K562 (cell line): ENCODE results near the gene SPIN1. TPM values are rescaled to one million over a fixed set of nuclear protein-coding genes. Genes with fewer than 3 reads are reported as not detected.

ENCODE experiments used
- ATAC-seq: fragments of 200-7000 bp; cut with Tn5 transposase; 3 replicates; pipeline ENCODE4 v1.9.1; 2020; ENCODE audit warnings: moderate library complexity
- BruUV-seq: library from RNA; stranded (reverse); fragments of 400-500 nt; replicated peaks from 2 replicates; lab custom pipeline; 2021; lab: Mats Ljungman, UMichigan
- CTCF ChIA-PET: fragments of 300-600 bp; formaldehyde crosslinking; extraction: SDS; loops from one replicate; lab custom pipeline; 2021; ENCODE audit warnings: low intra/inter-chr PET ratio; lab: Yijun Ruan, JAX
- POLR2A ChIA-PET: fragments of 300-600, 350-650 bp; sonication (Branson Sonifier 250); formaldehyde crosslinking; extraction: SDS; loops from one replicate; lab custom pipeline; 2021; ENCODE audit warnings: antibody characterized with exemption, inconsistent platforms; lab: Yijun Ruan, JAX
- DNase-seq, 4 experiments: peaks; one replicate each; pipeline versions ENCODE4 v3.0.0 to v3.0.0-alpha.2; 2011 to 2018; ENCODE audit warnings: low spot score in 3 of 4, mixed read lengths in 3 of 4; ENCODE audit errors: extremely low read depth in 1 of 4
- FAIRE-seq: peaks from 2 replicates; lab custom pipeline; 2011; peaks lifted over from hg19 to GRCh38; lab: Jason Lieb, UNC
- H2AFZ ChIP-seq: 2 replicates; pipeline ENCODE4 v1.6.0; 2011; ENCODE audit warnings: low read depth, low read length, control low read depth, inconsistent platforms
- H3K27ac ChIP-seq: fragments of 200-600 bp; 3 replicates; pipeline ENCODE4 v1.8.0; 2011; ENCODE audit warnings: low read depth, mild to moderate bottlenecking, control low read depth, inconsistent platforms, low read length, moderate library complexity, mixed read lengths; ENCODE audit errors: extremely low read depth
- H3K27me3 ChIP-seq, 2 experiments: fragments of 300-600 bp in 1 of 2; 2 replicates in 1 of 2; 3 replicates in 1 of 2; pipeline versions ENCODE4 v1.6.0 to v1.8.0; 2011; ENCODE audit warnings: inconsistent platforms in 2 of 2, low read length in 2 of 2, mild to moderate bottlenecking in 1 of 2, mixed read lengths in 1 of 2, moderate library complexity in 1 of 2; ENCODE audit not compliant: control insufficient read depth in 2 of 2, insufficient read depth in 2 of 2
- H3K36me3 ChIP-seq: fragments of 300-600 bp; 3 replicates; pipeline ENCODE4 v1.8.0; 2011; ENCODE audit warnings: mild to moderate bottlenecking, low read length, inconsistent platforms; ENCODE audit not compliant: control insufficient read depth, insufficient read depth
- H3K4me1 ChIP-seq, 2 experiments: fragments of 200-600 bp in 1 of 2; replicated peaks in 1 of 2; 2 replicates in 1 of 2; 3 replicates in 1 of 2; pipeline versions ENCODE4 v1.5.1 to v1.8.0; 2011; ENCODE audit warnings: inconsistent platforms in 2 of 2, low read length in 2 of 2, mild to moderate bottlenecking in 1 of 2, mixed read lengths in 1 of 2, moderate library complexity in 1 of 2; ENCODE audit not compliant: control insufficient read depth in 2 of 2, insufficient read depth in 2 of 2
- H3K4me2 ChIP-seq: 2 replicates; pipeline ENCODE4 v1.6.1; 2011; ENCODE audit warnings: low read length, control low read depth, inconsistent platforms, mixed read lengths; ENCODE audit not compliant: insufficient read depth
- H3K4me3 ChIP-seq: fragments of 200-600 bp; sonication (generic), shearing (Covaris generic); 2 replicates; pipeline ENCODE4 v1.5.1; 2016; ENCODE audit warnings: control low read depth, inconsistent platforms
- H3K79me2 ChIP-seq: fragments of 200-600 bp; 3 replicates; pipeline ENCODE4 v1.8.0; 2011; ENCODE audit warnings: low read length, inconsistent platforms; ENCODE audit not compliant: control insufficient read depth, insufficient read depth
- H3K9ac ChIP-seq, 2 experiments: 2 replicates each; pipeline versions ENCODE4 v1.6.0 to v1.6.1; 2011; ENCODE audit warnings: low read depth in 2 of 2, low read length in 2 of 2, control low read depth in 1 of 2, inconsistent platforms in 1 of 2, mild to moderate bottlenecking in 1 of 2, mixed read lengths in 1 of 2; ENCODE audit not compliant: insufficient read depth in 1 of 2
- H3K9me1 ChIP-seq: one replicate; pipeline ENCODE4 v1.6.0; 2011; ENCODE audit warnings: inconsistent platforms, mild to moderate bottlenecking, low read length, moderate library complexity; ENCODE audit not compliant: control insufficient read depth, insufficient read depth
- H3K9me3 ChIP-seq: replicated peaks from 2 replicates; pipeline ENCODE4 v1.5.1; 2011; ENCODE audit warnings: low read depth, low read length, inconsistent platforms; ENCODE audit not compliant: control insufficient read depth, insufficient read depth
- H4K20me1 ChIP-seq: replicated peaks from 2 replicates; pipeline ENCODE4 v1.6.1; 2011; ENCODE audit warnings: low read length, inconsistent platforms, mixed read lengths; ENCODE audit not compliant: control insufficient read depth, insufficient read depth
- FOXJ3 ChIP-seq: sonication (generic); formaldehyde crosslinking; IDR thresholded peaks from 2 replicates; pipeline ENCODE4 v1.4.0; 2020; ENCODE audit warnings: mild to moderate bottlenecking, missing genetic modification reagents
- FOXK1 ChIP-seq: sonication (generic); formaldehyde crosslinking; IDR thresholded peaks from 2 replicates; pipeline ENCODE4 v1.8.0; 2022; ENCODE audit warnings: missing genetic modification reagents, mild to moderate bottlenecking, borderline replicate concordance
- WGBS: fragments of 100-300 bp; shearing (Covaris generic); methylation state at CpG from one replicate; pipeline ENCODE4 v1.1.6; 2016; ENCODE audit warnings: low coverage, mixed read lengths; ENCODE audit not compliant: insufficient coverage; ENCODE audit errors: missing lambda C conversion rate; 5-methylcytosine and 5-hydroxymethylcytosine counted together
- in situ Hi-C: fragments of 300-500 bp; cut with MboI; formaldehyde crosslinking; loops from 4 replicates; pipeline ENCODE4 v1.15.0; 2018; ENCODE audit warnings: inconsistent platforms, mixed read lengths
- intact Hi-C: fragments of 100-400 bp; cut with micrococcal nuclease; formaldehyde crosslinking; loops from 2 replicates; pipeline ENCODE4 v1.14.2; 2022
- polyA plus RNA-seq, 8 experiments: library from polyadenylated mRNA; depleted of rRNA in 4 of 8; stranded (reverse) in 5 of 8; unstranded in 3 of 8; fragments of >200 nt; fragmentation: Nextera tagmentation in 2 of 8; fragmentation: Illumina TruSeq in 1 of 8; extraction: Ambion mirVana in 2 of 8; extraction: Trizol in 1 of 8; gene quantifications; 2 replicates each; pipeline versions ENCODE4 v1.2.1 to v1.2.3, GENCODE V29; 2011 to 2014; ENCODE audit warnings: inconsistent platforms in 1 of 8, missing spikeins in 1 of 8
- total RNA-seq, 7 experiments: library from RNA; depleted of rRNA in 6 of 7; stranded (reverse); fragments of >200 nt in 6 of 7; fragmentation: Illumina TruSeq in 2 of 7; extraction: Trizol in 2 of 7; gene quantifications; 2 replicates each; pipeline versions ENCODE4 v1.2.1 to v1.2.3, GENCODE V29; 2011 to 2021; ENCODE audit warnings: low replicate concordance in 1 of 7

The SPIN1 gene
- total and polyA plus RNA-seq, 9 of the 15 experiments (the other 6 are each of a cell fraction or from before 2014, with no cell fraction given) = 7.4 to 25.7 (median 15.6) TPM

DNA sequence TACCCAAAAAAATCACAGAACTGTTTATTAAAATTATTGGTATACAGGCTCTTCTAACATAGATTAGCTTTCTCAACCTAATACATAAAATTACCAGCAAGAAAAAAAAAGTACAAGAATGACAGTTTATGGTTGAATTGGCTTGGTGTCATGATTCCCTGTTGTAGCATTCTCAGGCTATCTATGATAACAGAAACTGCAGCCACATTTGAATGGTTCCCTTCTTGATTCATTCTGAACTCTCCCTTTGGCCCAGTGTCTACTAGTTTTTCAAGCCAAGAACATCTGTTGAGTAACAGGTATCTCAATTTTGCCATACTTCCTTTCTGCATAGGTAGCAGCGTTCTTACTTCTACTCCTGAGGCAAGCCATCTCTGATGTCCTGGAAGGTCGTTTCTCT is 3.0 kb downstream of the SPIN1 start:
- 57% methylated on average over 2 of the region's 2 CpGs for WGBS
- POLR2A ChIA-PET = no interaction called here

DNA sequence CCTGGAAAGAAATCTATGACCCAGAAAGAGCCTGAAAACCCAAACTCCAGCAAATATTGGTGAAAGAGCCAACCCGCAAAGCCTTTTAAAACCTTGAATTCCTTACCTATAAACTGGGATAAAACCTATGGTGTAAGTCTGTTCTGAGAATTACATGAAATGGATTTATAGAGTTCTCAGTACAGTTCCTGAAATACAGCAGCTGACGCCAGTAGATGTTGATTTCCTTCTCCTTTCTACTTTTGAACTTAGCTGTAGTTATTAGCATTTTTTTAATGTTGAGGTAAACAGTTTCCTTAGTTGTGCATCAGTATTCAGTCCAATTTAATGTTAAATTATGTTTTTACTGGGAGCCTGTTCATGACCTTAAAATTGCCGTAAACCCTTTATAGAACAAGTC is 3.7 kb downstream of the SPIN1 start:
- Histone ChIP-seq H3K9me3 (no peaks in the 10 kb centered on the region), H3K4me1 (peaks cover 3 to 7% of the 10 kb centered on the region in 2 experiments; a peak in 4 of 5 replicates), H3K9me1 (no peaks in the 10 kb centered on the region), H3K27me3 (no peaks in the 10 kb centered on the region), H4K20me1 (no peaks in the 10 kb centered on the region), H3K4me2 (no peak overlapping the region), H3K9ac (no peak overlapping the region), H2AFZ (no peak overlapping the region), H3K27ac (no peak overlapping the region), H3K36me3 (no peaks in the 10 kb centered on the region), H3K79me2 (peaks cover 61% of the 10 kb centered on the region), H3K4me3 (no peak overlapping the region)
- no TSS peak for BruUV-seq
- CTCF ChIA-PET = no interaction called here
- intact Hi-C loops = no loop called here
- POLR2A ChIA-PET = no interaction called here
- ATAC-seq = no peak
- in situ Hi-C loops = no loop called here
- TF ChIP-seq FOXJ3 = no peak
- DNase-seq = no peak
- no peak for FAIRE-seq
- WGBS = 92% methylated on average over 2 of the region's 3 CpGs

More for the DNA sequence above, 3.0 kb downstream of the SPIN1 start:
- intact Hi-C loops = no loop called here
- H3K9ac ChIP-seq = no peak overlapping the region
- no peaks in the 10 kb centered on the region for H3K27me3 ChIP-seq
- no peak overlapping the region for H3K27ac ChIP-seq
- FAIRE-seq = no peak
- TF ChIP-seq FOXK1 (CRISPR knock-in tag) = no peak
- CTCF ChIA-PET = no interaction called here
- no peak overlapping the region for H3K4me2 ChIP-seq
- no peaks in the 10 kb centered on the region for H3K9me1 ChIP-seq
- no peaks in the 10 kb centered on the region for H4K20me1 ChIP-seq
- H2AFZ ChIP-seq = no peak overlapping the region
- no TSS peak for BruUV-seq
- H3K9me3 ChIP-seq = no peaks in the 10 kb centered on the region
- no peak for ATAC-seq
- DNase-seq = no peak
- no peaks in the 10 kb centered on the region for H3K36me3 ChIP-seq
- peaks cover 3 to 7% of the 10 kb centered on the region in 2 experiments; a peak in 4 of 5 replicates for H3K4me1 ChIP-seq
- H3K79me2 ChIP-seq = peaks cover 56% of the 10 kb centered on the region
- H3K4me3 ChIP-seq = no peak overlapping the region
- in situ Hi-C loops = no loop called here
